ENCODE results near the gene DNM1. TPM values are rescaled to one million over a fixed set of nuclear protein-coding genes. Genes with fewer than 3 reads are reported as not detected.

The DNM1 gene
- total RNA-seq, 2 donors from 2014 or later, result 1.3 to 2.2 TPM

DNA sequence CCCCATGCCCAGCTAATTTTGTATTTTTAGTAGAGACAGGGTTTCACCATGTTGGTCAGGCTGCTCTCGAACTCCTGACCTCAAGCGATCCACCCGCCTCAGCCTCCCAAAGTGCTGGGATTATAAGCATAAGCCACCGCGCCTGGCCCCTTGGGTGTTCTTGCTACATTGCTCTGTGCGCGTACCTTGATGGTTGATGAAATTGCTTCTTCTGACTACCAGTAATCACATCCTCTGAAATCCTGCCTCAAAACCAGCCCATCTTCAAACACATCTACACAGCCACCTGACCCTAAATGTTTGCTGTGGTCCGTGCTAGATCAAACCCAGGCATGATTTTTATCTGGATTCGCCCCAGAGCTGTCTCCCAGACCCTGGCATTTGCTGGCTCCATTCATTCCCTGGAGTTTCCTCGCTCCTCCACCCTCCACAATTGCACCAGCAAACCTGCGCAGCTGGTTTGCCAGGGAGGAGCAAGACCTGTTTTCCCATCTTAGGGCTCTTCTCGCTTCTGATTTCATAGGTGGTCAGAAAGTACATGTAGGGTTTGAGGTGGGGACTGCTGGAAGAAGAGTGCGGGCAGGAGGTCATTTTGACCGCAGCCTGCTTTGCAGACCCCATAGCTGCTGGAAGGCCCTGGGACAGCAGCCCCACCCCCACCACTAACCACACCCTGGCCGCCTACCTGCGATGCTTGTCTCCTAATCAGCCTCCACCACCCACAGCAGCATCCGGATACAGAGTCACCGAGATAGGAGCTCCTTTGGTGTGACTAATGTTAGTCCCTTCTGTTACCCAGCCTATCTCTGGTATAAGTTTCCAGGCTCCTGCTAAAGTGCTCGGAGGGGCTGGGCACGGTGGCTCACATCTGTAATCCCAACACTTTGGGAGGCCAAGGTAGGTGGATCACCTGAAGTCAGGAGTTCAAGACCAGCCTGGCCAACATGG lies 95.6 kb downstream of the DNM1 start:
- no peak for ATAC-seq
- H3K27ac Mint-ChIP-seq, result no peak overlapping the region
- no peaks in the 10 kb centered on the region for H3K27me3 Mint-ChIP-seq
- no peak for DNase-seq
- H3K36me3 Mint-ChIP-seq (ENCODE audit: low read depth), result no peaks in the 10 kb centered on the region
- H3K4me3 Mint-ChIP-seq, result no peak overlapping the region
- peaks cover 5% of the 10 kb centered on the region for H3K4me1 Mint-ChIP-seq
- no peaks in the 10 kb centered on the region for H3K9me3 ChIP-seq (ENCODE audit: control insufficient read depth, low read length, poor library complexity, severe bottlenecking)

DNA sequence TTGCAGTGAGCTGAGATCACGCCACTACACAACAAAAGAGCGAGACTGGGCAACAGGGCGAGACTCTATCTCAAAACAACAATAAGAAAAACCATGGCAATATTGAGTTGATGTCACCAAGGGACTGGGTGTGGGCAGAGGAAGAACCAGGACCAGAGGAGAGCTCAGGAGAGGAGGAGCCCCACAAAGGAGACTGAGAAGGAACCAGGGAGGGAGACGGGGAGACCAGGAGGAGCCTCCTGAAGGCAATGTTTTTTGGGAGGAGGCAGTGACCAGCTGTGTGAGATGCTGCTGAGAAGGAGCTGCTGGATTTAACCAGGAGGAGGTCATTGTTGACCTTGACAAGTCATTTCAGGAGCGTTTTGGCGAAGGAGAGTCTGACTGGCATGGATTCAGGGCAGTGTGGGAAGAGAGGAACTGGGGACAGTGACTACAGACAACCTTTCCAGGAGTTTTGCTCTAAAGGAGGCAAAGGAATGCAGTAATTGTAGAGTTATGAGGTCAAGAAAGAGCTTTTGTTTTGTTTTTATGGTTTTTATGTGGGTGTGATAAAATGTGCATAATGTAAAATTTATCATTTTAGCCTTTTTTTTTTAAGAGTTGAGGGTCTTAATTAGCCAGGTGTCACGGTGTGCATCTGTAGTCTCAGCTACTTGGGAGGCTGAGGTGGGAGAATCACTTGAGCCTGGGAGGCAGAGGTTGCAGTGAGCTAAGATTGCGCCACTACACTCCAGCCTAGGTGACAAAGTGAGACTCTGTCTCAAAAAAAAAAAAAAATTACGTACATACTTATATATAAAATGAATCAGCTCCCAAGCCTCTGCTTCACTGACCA lies 101.2 kb downstream of the DNM1 start:
- Mint-ChIP-seq H3K4me1 (peaks cover 6% of the 10 kb centered on the region), H3K27ac (no peak overlapping the region), H3K4me3 (no peak overlapping the region), H3K27me3 (no peaks in the 10 kb centered on the region), H3K36me3 (ENCODE audit: low read depth) (peaks cover 2% of the 10 kb centered on the region)
- DNase-seq (no peak), ATAC-seq (no peak)
- H3K9me3 ChIP-seq (ENCODE audit: control insufficient read depth, low read length, poor library complexity, severe bottlenecking), result no peaks in the 10 kb centered on the region

Other genes starting within 250 kb of the DNM1 start
- 100 to 1,000 TPM; 254 to 268 TPM for gene EEIG1, start 222.4 kb upstream of the DNM1 start, total RNA-seq
- 10 to 100 TPM; 11.6 to 15.2 TPM for gene NAIF1, start 136.1 kb upstream of the DNM1 start, total RNA-seq
- 10 to 100 TPM; 16.3 to 20.4 TPM for gene SLC25A25, start 135.1 kb upstream of the DNM1 start, total RNA-seq
- gene PTGES2, start 75.7 kb upstream of the DNM1 start, total RNA-seq, result 10 to 100 TPM; 46.4 to 58.2 TPM
- gene LCN2, start 53.9 kb upstream of the DNM1 start, total RNA-seq, result 1 to 10 TPM in 1 of 2 donors, not detected in 1; 9.3 TPM
- 10 to 100 TPM; 71.0 to 87.9 TPM for gene BBLN, start 43.1 kb upstream of the DNM1 start, total RNA-seq
- 100 to 1,000 TPM; 128 to 134 TPM for gene CIZ1, start 11.8 kb upstream of the DNM1 start, total RNA-seq
- gene GOLGA2, start 72.6 kb downstream of the DNM1 start, total RNA-seq, result 10 to 100 TPM; 50.0 to 60.5 TPM
- gene SWI5, start 72.9 kb downstream of the DNM1 start, total RNA-seq, result 10 to 100 TPM in 1 of 2 donors, 1 to 10 TPM in 1; 6.1 to 10.3 TPM
- 1 to 10 TPM; 8.5 to 9.9 TPM for gene TRUB2, start 119.1 kb downstream of the DNM1 start, total RNA-seq
- gene COQ4, start 119.5 kb downstream of the DNM1 start, total RNA-seq, result 10 to 100 TPM; 35.8 to 36.7 TPM
- gene SLC27A4, start 137.1 kb downstream of the DNM1 start, total RNA-seq, result 1 to 10 TPM; 8.2 to 8.3 TPM
- 10 to 100 TPM; 29.5 to 43.3 TPM for gene URM1, start 168.0 kb downstream of the DNM1 start, total RNA-seq
- under 1 TPM; 0.25 to 0.42 TPM for gene CERCAM, start 217.5 kb downstream of the DNM1 start, total RNA-seq

Measured in T-helper 17 cell (primary cell).